GM11168 (cell line): ENCODE results near the gene PLEKHH3.

Experiments
- in situ Hi-C: fragments of 300-500 bp; cut with MboI; formaldehyde crosslinking; loops from one replicate; pipeline ENCODE4 v1.12.0; 2022; ENCODE audit warnings: low sequenced_read_pairs; ENCODE audit not compliant: unreplicated experiment

The PLEKHH3 gene

DNA sequence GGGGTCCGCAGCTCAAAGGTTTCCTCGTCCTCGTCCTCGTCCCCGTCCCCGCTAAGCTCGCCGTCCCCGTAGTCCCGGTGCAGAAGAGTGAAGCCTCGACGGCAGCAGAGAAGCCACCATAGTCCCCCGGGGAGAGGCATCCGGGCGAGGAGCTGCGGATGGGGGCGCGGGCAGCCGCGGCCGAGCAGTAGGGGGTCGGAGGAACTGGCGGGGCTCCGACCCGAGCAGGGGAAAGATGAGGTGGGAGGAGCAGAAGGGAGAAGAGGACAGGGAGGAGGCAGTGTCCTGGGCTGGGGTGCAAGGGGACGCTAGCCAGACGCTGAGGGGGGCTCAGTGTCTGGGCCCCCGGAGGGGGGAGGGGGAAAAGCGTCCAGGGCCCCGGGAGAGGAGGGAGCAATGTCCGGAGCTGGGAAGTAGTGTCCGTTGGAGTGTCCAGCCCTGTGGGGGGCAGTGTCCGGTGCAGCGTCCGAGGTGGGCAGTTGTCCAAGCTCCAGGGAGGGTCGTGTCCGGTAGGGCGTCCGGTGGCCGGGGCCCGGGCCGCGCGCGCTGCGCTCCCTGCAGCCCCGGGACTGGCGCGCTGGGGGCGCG, at the start of gene PLEKHH3:
Gene PLEKHH3 (minus strand): TSS at position 571 of the 588 bp plus-strand sequence. CDS start 431 bp downstream, at position 140.
- in situ Hi-C loops = no loop called here

DNA sequence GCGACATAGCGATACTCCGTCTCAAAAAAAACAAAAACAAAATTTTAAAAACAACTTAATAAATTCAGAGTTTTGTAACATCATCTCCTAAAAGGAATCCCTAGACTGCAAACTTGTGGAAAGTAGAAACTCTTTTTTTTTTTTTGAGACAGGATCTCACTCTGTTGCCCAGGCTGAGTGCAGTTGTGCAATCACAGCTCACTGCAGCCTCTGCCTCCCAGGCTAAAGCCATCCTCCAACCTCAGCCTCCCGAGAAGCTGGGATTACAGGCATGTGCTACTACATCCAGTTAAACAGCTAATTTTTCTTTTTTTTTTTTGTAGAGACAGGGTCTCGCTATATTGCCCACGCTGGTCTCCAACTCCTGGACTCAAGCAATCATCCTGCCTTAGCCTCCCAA, 48.3 kb upstream of the PLEKHH3 start:
- in situ Hi-C loops = no loop called here

- in situ Hi-C loops = no loop called here
These were observed 46.8 kb upstream of the PLEKHH3 start for GRCh38 chr17:42723636-42724035.

DNA sequence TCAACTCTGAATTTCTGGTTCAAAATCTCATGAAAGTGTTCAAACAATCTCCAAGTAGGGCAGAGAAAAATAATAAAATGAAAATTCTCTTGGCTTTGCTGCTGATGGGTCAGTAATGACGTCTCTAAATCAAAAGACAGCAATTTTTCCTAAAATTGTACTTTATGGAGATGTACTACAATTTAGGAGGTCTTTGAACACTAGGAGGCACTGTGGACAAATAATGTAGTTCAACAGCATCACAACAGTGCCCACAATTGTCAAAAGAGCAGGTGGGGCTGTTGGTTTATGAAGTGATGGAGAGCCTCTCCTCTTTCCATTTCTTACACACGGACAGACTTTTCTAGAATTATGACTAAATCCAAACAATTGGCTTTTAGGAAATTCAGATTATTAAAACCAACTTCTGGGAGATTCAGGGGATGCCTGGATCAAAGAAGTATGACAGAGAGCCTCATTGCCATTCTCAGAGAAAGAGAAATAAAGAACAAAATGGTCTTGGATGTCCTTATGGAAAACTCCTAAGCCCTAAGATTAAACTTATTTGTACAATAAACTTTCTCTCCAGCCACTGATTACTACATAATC, 44.3 kb upstream of the PLEKHH3 start:
- in situ Hi-C loops = no loop called here

- in situ Hi-C loops = no loop called here
These were observed 32.8 kb upstream of the PLEKHH3 start for GRCh38 chr17:42709561-42709960.

DNA sequence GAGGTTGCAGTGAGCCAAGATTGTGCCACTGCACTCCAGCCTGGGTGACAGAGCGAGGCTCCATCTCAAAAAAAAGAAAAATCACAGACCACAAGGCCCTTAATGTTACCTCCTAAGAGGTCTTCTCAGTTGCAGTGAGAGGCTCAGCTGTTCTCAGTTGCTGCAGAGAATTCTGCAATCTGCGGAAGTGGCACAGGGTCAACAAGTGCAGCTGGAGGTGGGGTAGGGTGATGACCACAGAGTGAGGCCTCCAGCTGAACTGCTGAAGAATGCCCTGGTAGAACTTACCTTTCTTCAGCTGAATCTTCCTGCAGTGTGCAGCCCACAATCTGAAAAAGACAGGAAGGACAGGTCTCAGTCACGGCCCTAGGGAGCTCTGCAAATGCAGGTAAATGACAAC, 31.8 kb upstream of the PLEKHH3 start:
- in situ Hi-C loops = no loop called here

GRCh38 chr17:42706732-42707131, 29.9 kb upstream of the PLEKHH3 start:
- in situ Hi-C loops = no loop called here

- in situ Hi-C loops = no loop called here
These were observed 28.2 kb upstream of the PLEKHH3 start for GRCh38 chr17:42704837-42705494.

DNA sequence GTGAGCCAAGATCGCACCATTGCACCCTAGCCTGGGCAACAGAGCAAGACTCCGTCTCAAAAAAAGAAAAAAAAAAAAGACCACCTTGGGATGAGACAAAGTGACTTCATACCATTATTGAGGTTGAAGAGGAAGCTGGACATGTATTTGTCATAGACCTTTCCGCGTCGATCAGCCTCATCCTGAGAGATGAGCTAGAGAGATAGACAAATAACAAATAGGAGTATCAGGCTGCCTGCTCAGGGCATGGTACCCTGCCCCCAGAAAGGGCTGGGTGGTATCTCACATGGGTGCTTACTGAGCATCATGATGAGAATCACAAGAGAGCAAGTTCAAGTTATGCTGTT, 27.7 kb upstream of the PLEKHH3 start:
- in situ Hi-C loops = no loop called here

GRCh38 chr17:42702446-42702845, 25.7 kb upstream of the PLEKHH3 start:
- in situ Hi-C loops = no loop called here

- in situ Hi-C loops = no loop called here
These were observed 23.9 kb upstream of the PLEKHH3 start for GRCh38 chr17:42700586-42701289.

DNA sequence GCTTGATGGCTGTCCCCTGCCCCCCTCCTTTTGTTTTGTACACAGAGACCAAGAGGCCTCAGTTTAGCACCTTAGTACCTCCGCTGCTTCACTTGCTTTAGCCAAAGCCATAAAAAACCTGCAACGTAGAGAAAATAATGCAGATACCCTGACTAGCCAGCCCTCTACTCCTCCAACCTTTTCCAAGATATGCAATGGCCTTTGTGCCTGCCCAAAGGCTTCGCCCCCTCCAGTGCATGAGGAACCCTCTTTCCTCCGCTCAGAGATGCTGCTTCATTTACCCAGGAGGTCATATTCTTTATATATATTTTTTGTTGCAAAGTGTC, 22.6 kb upstream of the PLEKHH3 start:
- in situ Hi-C loops = no loop called here

GRCh38 chr17:42698736-42699414, 22.1 kb upstream of the PLEKHH3 start:
- in situ Hi-C loops = no loop called here

DNA sequence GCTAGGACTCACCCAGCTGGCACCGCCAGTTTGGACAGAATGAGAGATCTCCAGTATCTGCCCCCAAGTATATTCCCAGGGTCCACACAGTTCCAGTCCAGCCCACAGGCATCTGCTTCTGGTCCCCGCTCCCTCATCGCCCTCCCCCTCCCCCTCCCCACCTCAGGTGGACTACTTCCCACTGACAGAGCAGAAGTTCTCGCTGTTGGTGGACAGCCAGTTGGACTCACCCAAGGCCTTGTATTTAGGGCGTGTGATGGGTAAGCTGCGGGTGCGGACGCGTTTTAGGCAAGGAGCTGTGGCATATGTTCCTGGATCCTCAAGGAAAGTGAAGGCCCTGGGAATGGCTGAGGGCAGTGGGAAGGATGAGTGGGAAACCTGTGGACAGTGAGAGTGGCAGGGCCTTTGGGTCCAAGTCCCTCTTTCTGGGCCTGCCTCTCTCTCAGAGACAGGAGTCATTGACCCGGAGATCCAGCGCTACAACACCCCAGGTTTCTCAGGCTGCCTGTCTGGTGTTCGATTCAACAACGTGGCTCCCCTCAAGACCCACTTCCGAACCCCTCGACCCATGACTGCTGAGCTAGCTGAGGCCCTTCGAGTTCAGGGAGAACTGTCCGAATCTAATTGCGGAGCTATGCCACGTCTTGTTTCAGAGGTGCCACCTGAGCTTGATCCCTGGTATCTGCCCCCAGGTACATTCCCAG, 20.5 kb upstream of the PLEKHH3 start:
- in situ Hi-C loops = no loop called here

DNA sequence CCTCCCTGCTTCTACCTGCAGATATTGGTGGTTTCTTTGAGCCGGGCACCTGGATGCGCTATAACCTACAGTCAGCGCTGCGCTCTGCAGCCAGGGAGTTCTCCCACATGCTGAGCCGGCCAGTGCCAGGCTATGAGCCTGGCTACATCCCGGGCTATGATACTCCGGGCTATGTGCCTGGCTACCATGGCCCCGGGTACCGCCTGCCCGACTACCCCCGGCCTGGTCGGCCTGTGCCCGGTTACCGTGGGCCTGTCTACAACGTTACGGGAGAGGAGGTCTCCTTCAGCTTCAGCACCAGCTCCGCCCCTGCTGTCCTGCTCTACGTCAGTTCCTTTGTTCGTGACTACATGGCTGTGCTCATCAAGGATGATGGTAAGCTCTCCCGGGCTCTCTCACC, 18.7 kb upstream of the PLEKHH3 start:
- in situ Hi-C loops = no loop called here

- in situ Hi-C loops = no loop called here
These were observed 17.7 kb upstream of the PLEKHH3 start for GRCh38 chr17:42694524-42694923.

DNA sequence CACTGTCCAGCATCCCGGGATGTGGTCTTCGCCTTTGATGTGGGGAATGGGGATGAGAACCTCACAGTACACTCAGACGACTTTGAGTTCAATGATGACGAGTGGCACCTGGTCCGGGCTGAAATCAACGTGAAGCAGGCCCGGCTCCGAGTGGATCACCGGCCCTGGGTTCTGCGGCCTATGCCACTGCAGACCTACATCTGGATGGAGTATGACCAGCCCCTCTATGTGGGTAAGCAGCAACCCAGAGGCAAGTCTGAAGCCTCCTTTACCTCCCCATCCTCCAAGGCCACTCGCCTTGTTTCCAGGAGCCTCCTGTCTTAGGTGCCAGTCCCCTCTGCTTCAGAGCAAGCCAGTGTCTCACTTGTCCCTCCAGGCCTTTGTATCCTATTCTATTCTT, 15.7 kb upstream of the PLEKHH3 start:
- in situ Hi-C loops = no loop called here

- in situ Hi-C loops = no loop called here
These were observed 14.3 kb upstream of the PLEKHH3 start for GRCh38 chr17:42691021-42691545.

- in situ Hi-C loops = no loop called here
These were observed 13.8 kb upstream of the PLEKHH3 start for GRCh38 chr17:42690596-42690995.

GRCh38 chr17:42687707-42688320, 11.0 kb upstream of the PLEKHH3 start:
- in situ Hi-C loops = no loop called here
